Activated CD8-positive, alpha-beta memory T cell treated with anti-CD3 and anti-CD28 coated beads for 4 hours (primary cell): Measurements from ENCODE around the gene HMGN2.
"Not testable (repeated sequence)": the region's sequence is repeated elsewhere in the genome, so short reads cannot be mapped to it uniquely, and the experiment has no call there.

Experiments
- DNase-seq, 2 donors: peaks; one replicate each; pipeline ENCODE4 v3.0.0-alpha.2; 2020; ENCODE audit warnings: low read depth in 2 of 2

The HMGN2 gene

DNA sequence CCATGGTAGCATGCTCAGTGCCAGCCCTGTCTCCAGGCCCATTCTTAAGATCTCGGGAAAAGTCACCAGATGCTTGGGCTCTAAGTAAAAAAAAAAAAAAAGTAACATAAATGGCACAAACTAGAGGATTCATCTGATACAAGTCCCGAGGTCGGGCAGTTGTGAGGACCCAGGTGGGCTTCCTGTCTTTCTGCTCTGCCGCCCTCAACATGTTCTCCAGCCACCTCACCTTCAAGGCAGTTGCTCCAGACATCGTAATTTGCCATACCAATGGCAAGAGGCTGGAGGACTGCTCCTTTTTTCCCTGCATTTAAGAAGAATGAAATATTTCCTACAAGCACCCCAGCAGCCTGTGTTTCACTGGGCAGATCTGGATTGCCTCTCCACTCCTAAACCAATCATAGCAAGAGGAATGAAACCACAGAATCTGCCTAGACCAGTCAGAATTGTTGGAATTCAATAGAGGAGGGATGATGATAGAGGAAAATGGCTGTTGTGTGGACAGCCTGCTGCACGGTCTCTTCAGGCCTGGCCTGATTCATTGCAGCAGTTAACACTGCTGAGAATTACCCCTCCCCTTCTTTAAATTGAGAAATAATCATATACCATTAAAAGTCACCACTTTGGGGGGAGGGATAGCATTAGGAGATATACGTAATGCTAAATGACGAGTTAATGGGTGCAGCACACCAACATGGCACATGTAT, 5.4 kb downstream of the HMGN2 start:
- no peak for DNase-seq

DNA sequence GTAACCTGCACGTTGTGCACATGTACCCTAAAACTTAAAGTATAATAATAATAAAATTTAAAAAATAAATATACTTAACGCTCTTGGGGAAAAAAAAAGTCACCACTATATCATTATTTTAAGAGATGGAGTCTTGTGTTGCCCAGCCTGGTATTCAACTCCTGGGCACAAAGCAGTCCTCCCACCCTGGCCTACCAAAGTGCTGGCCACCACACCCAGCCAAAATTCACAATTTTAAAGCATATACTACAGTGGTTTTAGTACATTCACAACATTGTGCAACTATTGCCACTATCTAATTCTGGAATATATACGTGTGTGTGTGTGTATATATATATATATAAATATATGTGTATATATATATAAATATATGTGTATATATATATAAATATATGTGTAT, 5.9 kb downstream of the HMGN2 start:
- DNase-seq: no peak

DNA sequence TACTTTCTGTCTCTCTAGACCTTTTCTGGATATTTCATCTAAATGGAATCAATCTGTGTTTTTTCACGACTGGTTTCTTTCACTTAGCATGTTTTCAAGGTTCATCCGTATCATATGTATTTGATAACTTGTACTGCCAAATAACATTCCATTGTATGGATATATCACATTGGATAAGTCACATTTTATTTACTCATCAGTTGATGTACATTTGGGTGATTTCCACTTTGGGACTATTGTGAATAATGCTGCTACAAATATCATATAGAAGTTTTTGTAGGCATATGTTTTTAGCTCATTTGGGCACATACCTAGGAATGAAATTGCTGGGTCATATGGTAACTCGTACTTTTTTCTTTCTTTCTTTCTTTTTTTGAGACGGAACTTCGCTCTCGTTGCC, 6.7 kb downstream of the HMGN2 start:
- DNase-seq: no peak

DNA sequence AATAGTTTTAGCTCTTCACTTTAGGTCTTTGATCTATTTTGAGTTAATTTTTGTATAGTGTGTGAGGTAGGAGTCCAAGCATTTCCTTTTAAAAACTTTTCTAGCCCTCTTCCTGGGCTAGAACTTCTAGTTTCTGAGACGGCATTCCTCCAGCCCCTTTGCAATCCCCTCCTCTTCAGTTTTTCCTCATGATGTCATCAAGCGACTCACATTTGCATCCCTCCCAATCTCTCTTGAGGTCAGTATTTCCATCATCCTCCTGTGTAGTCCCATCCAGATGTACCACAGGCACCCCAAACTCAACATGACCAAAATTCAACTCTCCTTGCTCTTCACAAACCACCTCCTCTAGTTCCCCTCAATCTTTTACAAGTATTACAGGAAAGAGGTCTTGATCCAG, 10.7 kb downstream of the HMGN2 start:
- no peak for DNase-seq

DNA sequence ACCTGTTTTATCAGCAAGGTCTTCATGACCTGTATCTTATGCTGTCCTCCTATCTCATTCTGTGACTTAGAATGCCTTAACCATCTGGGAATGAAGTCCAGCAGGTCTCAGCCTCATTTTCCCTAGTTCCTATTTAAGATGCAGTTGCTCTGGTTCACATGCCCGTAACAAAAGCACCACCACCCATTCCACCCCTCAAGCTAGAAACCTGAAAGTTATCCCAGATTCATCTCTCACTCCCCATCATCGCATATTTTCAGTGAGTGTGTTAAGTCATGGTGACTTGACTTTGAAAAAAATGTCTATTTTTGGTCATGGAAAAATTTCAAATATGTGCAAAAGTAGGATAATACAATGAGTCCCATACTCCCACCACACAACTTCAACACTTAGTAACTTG, 11.7 kb downstream of the HMGN2 start:
- no peak for DNase-seq

DNA sequence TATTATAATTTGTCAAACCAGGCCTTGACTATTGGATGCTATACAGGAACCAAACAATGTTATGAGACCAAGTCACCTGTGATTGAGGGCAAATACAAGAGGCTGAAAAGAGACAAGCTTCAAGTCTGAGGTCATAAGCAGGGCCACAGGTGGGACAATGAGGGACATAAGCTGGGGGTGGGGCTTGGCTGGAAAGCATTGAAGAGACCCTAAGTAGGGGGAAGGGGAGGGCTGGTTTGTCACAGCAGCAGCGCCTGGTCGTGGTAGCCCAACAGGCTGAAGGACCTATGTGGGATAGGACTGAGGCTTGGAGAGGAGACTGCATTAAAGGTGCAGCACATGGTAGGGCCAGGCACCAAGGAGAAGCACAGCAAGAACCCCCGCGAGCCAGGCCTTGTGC, 17.9 kb downstream of the HMGN2 start:
- no peak for DNase-seq

DNA sequence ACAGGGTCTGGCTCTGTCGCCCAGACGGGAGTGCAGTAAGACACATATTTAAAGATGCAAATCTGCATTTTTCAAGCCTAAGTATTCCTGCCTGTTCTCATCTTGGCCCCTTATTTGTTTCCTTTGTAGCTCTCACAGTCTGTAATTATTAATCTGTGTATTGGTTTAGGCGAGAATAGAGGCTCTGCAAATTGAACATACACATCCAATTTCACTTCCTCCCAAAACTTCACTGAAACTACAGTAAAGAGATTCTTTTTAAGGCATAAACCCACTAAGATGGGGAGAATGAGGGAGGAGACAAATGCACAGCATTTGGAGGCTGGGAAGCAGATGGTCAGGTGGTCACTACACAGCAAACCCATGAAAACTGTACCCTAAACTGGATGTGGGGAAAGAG, 21.0 kb downstream of the HMGN2 start:
- DNase-seq: no peak

DNA sequence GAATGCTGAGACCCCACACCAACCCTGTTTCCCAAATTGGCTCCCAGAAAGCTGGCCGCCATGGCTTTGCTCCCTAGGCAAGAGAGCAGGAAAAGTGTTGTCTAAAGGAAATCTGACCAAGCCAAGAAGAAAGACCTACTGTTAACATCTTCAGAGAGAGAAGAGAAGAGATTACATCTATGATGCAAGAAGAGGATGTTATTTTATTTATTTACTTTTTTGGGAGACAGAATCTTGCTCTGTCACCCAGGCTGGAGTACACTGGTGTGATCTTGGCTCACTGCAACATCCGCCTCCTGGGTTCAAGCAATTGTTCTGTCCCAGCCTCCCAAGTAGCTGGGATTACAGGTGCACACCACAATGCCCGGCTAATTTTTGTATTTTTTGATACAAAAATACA, 21.7 kb downstream of the HMGN2 start:
- DNase-seq: no peak

DNA sequence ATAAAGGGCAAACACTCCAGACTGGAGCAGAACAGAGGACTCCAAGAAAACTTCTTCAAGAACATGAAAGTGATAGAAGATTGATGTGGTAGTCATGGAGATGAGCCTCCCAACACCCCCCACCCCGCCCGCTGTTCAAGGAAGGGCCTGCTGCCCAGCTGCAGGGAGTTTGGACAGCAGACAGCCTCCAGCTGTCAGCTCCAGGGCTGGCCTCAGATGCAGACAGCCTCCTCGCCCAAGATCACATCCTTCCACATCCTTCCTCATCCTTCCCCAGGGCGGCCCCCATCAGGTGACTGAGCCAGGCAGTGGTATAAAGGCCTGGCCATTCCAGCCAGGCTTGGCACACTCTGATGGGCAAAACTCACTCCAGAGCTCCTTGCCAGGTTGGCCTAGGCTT, 24.6 kb downstream of the HMGN2 start:
- no peak for DNase-seq

DNA sequence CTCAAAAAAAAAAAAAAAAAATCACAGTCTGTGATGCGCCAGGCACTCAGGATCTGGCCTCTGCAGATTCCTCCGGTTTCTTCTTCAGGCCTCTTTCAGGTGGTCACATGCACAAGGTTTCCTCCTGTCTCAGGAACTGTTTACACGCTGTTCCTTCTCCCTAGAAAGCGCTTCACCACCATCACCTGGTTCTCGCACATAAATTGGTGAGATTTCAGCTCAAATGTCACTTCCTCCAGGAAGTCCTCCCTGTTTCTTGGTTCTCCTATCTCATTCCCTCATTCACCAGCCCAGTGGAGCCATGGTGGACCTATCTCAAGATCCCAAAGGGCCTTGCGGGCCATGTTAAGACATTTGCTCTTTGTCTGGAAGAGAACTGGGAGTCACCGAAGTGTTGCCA, 26.7 kb downstream of the HMGN2 start:
- DNase-seq: no peak

DNA sequence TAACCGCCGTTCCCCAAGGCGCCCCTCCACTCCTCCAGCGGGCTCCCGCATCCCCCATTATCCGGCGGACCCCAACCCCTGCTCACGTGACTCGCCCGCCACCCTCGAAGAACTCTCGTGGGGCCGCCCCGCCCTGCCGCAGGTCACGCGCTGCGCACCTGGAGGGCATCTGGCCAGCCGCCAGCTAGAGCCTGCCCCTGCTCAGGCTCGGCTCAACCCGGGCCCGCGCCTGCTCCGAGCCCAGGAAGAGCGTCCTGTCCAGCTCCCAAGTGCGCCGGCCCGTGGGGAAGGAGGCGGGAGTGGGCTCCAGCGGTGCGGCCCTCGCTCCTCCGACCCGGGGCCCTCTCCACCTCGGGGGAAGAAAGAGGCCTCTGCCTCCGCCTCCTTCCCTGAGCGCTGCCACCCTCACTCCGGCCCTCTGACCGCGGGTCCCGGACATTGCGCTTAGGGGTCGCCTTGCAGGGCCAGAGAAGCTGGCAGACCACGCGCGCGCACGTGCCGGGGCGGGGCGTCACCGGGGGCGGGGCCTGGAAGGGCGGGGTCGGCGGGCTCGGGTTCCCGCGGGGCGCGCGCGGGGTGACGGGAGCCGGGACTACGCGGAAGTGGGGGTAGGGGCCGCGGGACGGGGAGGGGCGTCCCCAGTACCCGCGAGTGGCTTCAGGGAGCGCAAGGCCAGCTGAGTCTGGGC, 28.4 kb downstream of the HMGN2 start:
- peak; percentile 80 to 88 for DNase-seq

DNA sequence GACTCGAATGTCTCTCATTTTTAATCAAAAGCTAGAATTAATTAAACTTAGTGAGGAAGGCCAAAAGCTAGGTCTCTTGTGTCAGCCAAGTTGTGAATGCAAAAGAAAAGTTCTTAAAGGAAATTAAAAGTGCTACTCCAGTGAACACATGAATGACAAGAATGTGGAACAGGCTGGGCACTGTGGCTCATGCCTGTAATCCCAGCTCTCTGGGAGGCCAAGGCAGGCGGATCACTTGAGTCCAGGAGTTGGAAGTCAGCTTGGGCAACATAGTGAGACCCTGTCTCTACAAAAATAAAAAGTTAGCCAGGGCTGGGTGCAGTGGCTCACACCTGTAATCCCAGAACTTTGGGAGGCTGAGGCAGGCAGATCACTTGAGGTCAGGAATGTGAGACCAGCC, 38.5 kb downstream of the HMGN2 start:
- DNase-seq: not testable (repeated sequence)

DNA sequence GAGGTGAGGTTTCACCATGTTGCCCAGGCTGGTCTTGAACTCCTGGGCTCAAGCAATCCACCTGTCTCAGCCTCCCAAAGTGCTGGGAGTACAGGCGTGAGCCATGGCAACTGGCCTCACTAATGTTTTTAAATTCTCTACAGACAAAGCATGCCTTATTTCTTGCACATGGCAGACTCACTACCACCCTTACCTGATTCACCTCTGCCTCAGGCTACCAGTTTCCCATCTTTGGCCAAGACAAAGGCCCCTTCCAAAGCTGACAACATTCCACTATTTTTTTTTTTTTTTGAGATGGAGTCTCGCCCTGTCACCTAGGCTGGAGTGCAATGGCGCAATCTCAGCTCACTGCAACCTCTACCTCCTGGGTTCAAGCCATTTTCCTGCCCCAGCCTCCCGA, 43.6 kb downstream of the HMGN2 start:
- not testable (repeated sequence) for DNase-seq

DNA sequence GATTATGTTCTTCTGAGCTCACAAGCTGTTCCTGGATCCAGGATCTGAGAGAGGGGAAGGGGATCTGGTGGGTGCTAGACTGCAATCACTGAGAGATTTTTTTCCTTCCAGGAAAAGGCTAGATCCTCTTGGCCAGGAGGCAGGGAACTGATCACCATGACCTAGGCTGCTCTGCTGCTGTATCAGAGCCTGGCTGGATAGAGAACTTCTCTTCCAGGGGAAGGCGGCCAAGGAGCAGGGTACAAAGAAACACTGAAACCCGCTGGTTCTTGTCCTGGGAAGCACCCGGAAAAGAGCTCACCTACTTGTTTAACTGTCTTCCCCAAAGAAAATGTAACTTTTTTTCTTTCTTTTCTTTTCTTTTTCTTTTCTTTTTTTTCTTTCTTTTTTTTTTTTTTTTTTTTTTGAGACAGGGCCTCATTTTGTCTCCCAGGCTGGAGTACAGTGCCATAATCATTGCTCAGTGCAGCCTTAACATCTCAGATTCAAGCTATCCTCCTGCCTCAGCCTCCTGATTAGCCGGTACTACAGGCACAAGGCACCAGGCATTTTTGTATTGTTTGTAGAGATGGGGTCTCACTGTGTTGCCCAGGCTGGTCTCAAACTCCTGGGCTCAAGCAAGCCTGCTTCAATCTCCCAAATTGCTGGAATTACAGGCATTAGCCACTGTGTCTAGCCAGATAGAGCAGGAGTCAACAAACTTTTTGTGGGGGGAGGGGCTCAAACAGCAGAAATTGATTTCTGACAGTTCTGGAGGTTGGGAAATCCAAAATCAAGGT, 44.9 kb downstream of the HMGN2 start:
- no peak for DNase-seq

DNA sequence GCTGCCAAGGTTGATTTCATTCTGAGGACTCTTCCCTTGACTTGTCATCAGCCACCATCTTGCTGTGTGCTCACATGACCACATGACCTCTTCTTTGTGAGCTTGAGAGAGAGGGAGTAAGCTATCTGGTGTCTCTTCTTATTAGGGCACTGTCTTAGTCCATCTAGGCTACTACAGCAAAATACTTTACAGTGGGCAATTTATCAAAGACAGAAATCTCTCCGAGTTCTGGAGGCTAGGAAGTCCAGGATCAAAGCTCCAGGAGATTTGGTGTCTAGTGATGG, 45.5 kb downstream of the HMGN2 start:
- no peak for DNase-seq

DNA sequence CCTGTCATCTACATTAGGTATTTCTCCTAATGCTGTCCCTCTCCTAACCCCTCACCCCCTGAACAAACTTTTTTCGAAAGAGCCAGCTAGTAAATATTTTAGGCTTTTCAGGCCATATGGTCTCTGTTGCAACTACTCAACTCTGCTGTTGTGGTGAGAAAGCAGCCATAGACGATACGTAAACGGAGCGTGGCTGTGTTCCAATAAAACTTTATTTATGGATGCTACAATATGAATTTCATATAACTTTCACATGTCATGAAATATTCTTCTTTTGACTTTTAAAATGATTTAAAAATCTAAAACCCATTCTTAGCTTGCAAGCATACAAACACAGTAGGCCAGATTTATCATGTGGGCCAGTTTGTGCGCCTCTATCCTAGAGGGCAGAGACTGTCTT, 46.1 kb downstream of the HMGN2 start:
- no peak for DNase-seq

DNA sequence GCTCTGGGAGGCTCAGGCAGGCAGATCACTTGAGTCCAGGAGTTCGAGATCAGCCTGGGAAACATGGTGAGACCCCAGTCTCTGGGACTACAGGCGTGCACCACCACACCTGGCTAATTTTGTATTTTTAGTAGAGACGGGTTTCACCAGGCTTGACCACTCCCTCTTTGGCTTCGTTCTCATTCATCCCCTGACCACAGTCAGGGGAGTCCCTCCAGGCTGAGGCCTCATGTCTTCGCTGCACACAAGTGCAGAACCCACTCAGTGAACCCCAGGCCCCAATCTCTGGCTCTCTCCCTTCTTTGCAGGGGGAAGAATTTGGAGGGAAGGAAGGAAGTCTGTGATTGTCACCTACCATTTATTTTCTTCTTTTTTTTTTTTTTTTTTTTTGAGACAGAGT, 48.1 kb downstream of the HMGN2 start:
- no peak for DNase-seq

DNA sequence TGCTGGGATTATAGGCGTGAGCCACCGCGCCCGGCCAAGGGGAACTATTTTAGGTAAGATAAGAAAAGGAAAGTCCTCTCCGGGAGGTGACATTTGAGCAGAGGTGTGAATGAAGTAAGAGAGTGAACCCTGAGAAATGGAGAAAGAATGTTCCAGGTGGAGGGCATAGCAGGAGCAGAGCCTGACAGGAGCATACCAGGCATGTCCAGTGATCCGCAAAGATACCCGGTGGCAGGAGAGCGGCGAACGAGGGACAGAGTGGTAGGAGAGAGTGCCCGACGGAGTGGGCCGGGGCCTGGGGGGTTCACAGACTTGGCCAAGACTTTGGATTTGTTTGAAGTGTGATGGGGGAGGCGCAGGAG, 49.4 kb downstream of the HMGN2 start:
- DNase-seq: no peak

DNA sequence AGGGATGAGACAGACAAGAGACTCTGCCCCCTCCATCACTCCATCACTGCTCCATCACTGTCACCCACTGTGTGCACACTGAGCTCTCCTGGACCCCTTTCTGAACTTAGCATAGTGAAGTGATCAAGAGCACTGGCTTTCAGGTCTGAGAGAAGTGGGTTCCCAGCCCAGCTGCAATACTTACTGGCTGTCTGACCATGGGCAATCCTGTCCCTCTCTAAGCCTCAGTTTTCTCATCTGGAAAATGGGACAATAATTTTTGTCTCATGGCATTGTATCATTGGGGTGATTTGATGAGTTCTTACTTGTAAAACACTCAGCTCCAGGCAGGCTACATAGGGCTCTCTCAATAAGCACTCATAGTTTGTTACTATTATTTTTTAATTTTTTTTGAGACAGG, 49.8 kb downstream of the HMGN2 start:
- DNase-seq: no peak

DNA sequence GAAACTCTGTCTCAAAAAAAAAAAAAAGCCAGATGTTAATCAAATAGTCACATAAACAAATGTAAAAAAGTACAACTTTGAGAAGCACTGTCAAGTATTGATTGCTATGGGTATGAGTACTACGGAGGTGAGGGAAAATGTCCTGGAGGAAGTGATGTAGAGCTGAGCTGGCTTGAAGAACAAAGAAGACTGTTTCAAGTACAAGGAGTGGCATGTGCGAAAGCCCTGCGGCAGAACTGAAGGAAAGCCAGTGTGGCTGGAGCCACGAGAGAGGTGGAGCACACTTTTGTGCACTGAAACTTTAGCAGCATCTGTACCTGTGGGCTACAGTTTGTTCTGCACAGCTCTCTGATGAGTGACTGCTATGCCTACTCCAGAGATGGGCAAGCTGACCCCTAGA, 51.9 kb downstream of the HMGN2 start:
- DNase-seq: no peak
